BE2C (cell line): ENCODE results near the gene FGFR1OP2.
A peak's percentile ranks its signal among the peaks of the same experiment; 100 is the strongest.

ENCODE experiments used
- DNase-seq: peaks from one replicate; pipeline ENCODE4 v3.0.0-alpha.2; 2020
- H3K27me3 ChIP-seq: fragments of 250-450 bp; sonication (Bioruptor Pico); 2 replicates; pipeline ENCODE4 v1.5.1; 2020; ENCODE audit warnings: mild to moderate bottlenecking
- H3K36me3 ChIP-seq: fragments of 250-450 bp; sonication (Bioruptor Pico); 2 replicates; pipeline ENCODE4 v1.5.1; 2020; ENCODE audit warnings: mild to moderate bottlenecking
- H3K4me1 ChIP-seq: fragments of 250-450 bp; sonication (Bioruptor Pico); 2 replicates; pipeline ENCODE4 v1.5.1; 2020
- H3K4me3 ChIP-seq: 2 replicates; pipeline ENCODE4 v1.5.1; 2011; ENCODE audit warnings: low read depth, low read length
- H3K9me3 ChIP-seq: fragments of 250-450 bp; sonication (Bioruptor Pico); 2 replicates; pipeline ENCODE4 v1.5.1; 2020
- CTCF ChIP-seq: IDR thresholded peaks from 2 replicates; pipeline ENCODE4 v1.5.1; 2012; ENCODE audit warnings: mild to moderate bottlenecking, low read depth, low read length

Gene FGFR1OP2

GRCh38 chr12:26939192-26939832, 1.0 kb downstream of the FGFR1OP2 start:
- no peak for TF ChIP-seq CTCF
- Histone ChIP-seq H3K9me3 (no peaks in the 10 kb centered on the region), H3K4me3 (peak overlapping the region; percentile 97), H3K4me1 (no peaks in the 10 kb centered on the region; the same call in 1 of the 2 replicates), H3K36me3 (no peaks in the 10 kb centered on the region), H3K27me3 (no peaks in the 10 kb centered on the region)
- no peak for DNase-seq

- H3K4me1 ChIP-seq = no peaks in the 10 kb centered on the region; the same call in 1 of the 2 replicates
- H3K36me3 ChIP-seq = no peaks in the 10 kb centered on the region
- no peak for TF ChIP-seq CTCF
- no peak for DNase-seq
- H3K27me3 ChIP-seq = no peaks in the 10 kb centered on the region
- no peaks in the 10 kb centered on the region for H3K9me3 ChIP-seq
- peak overlapping the region; percentile 97 for H3K4me3 ChIP-seq
Measured at GRCh38 chr12:26939953-26940352, 1.7 kb downstream of the FGFR1OP2 start.

- peak overlapping the region; percentile 97 for H3K4me3 ChIP-seq
Measured at GRCh38 chr12:26940516-26941214, 2.4 kb downstream of the FGFR1OP2 start.

GRCh38 chr12:26941215-26941594, 2.9 kb downstream of the FGFR1OP2 start:
- no peaks in the 10 kb centered on the region for H3K9me3 ChIP-seq
- no peak overlapping the region for H3K4me3 ChIP-seq
- H3K27me3 ChIP-seq = no peaks in the 10 kb centered on the region
- no peak for DNase-seq
- no peak for TF ChIP-seq CTCF
- H3K4me1 ChIP-seq = no peaks in the 10 kb centered on the region; the same call in 1 of the 2 replicates
- H3K36me3 ChIP-seq = no peaks in the 10 kb centered on the region

More at GRCh38 chr12:26940516-26941214, 2.4 kb downstream of the FGFR1OP2 start:
- H3K27me3 ChIP-seq = no peaks in the 10 kb centered on the region
- H3K4me1 ChIP-seq = no peaks in the 10 kb centered on the region; the same call in 1 of the 2 replicates
- no peak for TF ChIP-seq CTCF
- DNase-seq = no peak
- no peaks in the 10 kb centered on the region for H3K36me3 ChIP-seq
- H3K9me3 ChIP-seq = no peaks in the 10 kb centered on the region

GRCh38 chr12:26948309-26948708, 10.0 kb downstream of the FGFR1OP2 start:
- no peak for DNase-seq
- no peaks in the 10 kb centered on the region for H3K36me3 ChIP-seq
- H3K27me3 ChIP-seq = no peaks in the 10 kb centered on the region
- no peaks in the 10 kb centered on the region for H3K4me1 ChIP-seq
- TF ChIP-seq CTCF = no peak
- H3K9me3 ChIP-seq = no peaks in the 10 kb centered on the region
- no peak overlapping the region for H3K4me3 ChIP-seq

GRCh38 chr12:26953447-26953846, 15.2 kb downstream of the FGFR1OP2 start:
- Histone ChIP-seq H3K36me3 (peaks cover 10% of the 10 kb centered on the region), H3K27me3 (no peaks in the 10 kb centered on the region), H3K4me3 (no peak overlapping the region), H3K9me3 (no peaks in the 10 kb centered on the region), H3K4me1 (no peaks in the 10 kb centered on the region)
- no peak for TF ChIP-seq CTCF
- no peak for DNase-seq
